BJ (cell line): Measurements from ENCODE around the gene TCP11. TPM values are rescaled to one million over a fixed set of nuclear protein-coding genes. Genes with fewer than 3 reads are reported as not detected.

Experiments used
- CTCF ChIA-PET: fragments of 350-600 bp; formaldehyde crosslinking; extraction: SDS; loops from one replicate; lab custom pipeline; 2021; ENCODE audit warnings: antibody characterized with exemption, inconsistent platforms; lab: Yijun Ruan, JAX
- POLR2A ChIA-PET: fragments of 300-600 bp; sonication (Branson Sonifier 250); formaldehyde crosslinking; extraction: SDS; loops from one replicate; lab custom pipeline; 2021; ENCODE audit warnings: antibody characterized with exemption; lab: Charles Lee
- DNase-seq: peaks from one replicate; pipeline ENCODE4 v3.0.0-alpha.2; 2011; ENCODE audit warnings: low read depth
- H3K27me3 ChIP-seq: 2 replicates; pipeline ENCODE4 v1.6.0; 2011; ENCODE audit warnings: low read length; ENCODE audit not compliant: control insufficient read depth, insufficient read depth
- H3K36me3 ChIP-seq: 2 replicates; pipeline ENCODE4 v1.5.1; 2011; ENCODE audit warnings: low read length; ENCODE audit not compliant: control insufficient read depth, insufficient read depth
- H3K4me3 ChIP-seq: 2 replicates; pipeline ENCODE4 v1.5.1; 2011; ENCODE audit warnings: low read depth, mild to moderate bottlenecking, control low read depth, low read length
- CTCF ChIP-seq: IDR thresholded peaks from 2 replicates; pipeline ENCODE4 v1.5.1; 2011; ENCODE audit warnings: low read depth, mild to moderate bottlenecking, control low read depth, inconsistent platforms, low read length, moderate library complexity; ENCODE audit not compliant: insufficient read depth
- polyA plus RNA-seq: library from polyadenylated mRNA; depleted of rRNA; stranded (reverse); fragments of >200 nt; gene quantifications from 2 replicates; pipeline ENCODE4 v1.2.3, GENCODE V29; 2011

The TCP11 gene
- polyA plus RNA-seq, 1 experiment, result 0.23 TPM

- DNase-seq, result no peak
- POLR2A ChIA-PET, result no interaction called here
- no peaks in the 10 kb centered on the region for H3K27me3 ChIP-seq
- peaks cover 28% of the 10 kb centered on the region for H3K36me3 ChIP-seq
- TF ChIP-seq CTCF, result no peak
- H3K4me3 ChIP-seq, result no peak overlapping the region
- CTCF ChIA-PET, result no interaction called here
Measured at GRCh38 chr6:35085359-35086281, 55.5 kb downstream of the TCP11 start.

- H3K4me3 ChIP-seq, result no peak overlapping the region
- H3K27me3 ChIP-seq, result no peaks in the 10 kb centered on the region
- peaks cover 28% of the 10 kb centered on the region for H3K36me3 ChIP-seq
- ChIA-PET POLR2A (no interaction called here), CTCF (no interaction called here)
- TF ChIP-seq CTCF, result no peak
- no peak for DNase-seq
Measured at GRCh38 chr6:35084511-35085203, 56.5 kb downstream of the TCP11 start.

- Histone ChIP-seq H3K27me3 (no peaks in the 10 kb centered on the region), H3K4me3 (no peak overlapping the region), H3K36me3 (peaks cover 30% of the 10 kb centered on the region)
- no peak for DNase-seq
- no peak for TF ChIP-seq CTCF
- POLR2A ChIA-PET, result no interaction called here
- CTCF ChIA-PET, result no interaction called here
Measured at GRCh38 chr6:35084041-35084491, 57.1 kb downstream of the TCP11 start.

GRCh38 chr6:35083507-35083906 lies 57.6 kb downstream of the TCP11 start:
- no peak for DNase-seq
- Histone ChIP-seq H3K27me3 (no peaks in the 10 kb centered on the region), H3K4me3 (no peak overlapping the region), H3K36me3 (peaks cover 32% of the 10 kb centered on the region)
- POLR2A ChIA-PET, result no interaction called here
- TF ChIP-seq CTCF, result no peak
- CTCF ChIA-PET, result no interaction called here

- Histone ChIP-seq H3K4me3 (no peak overlapping the region), H3K36me3 (peaks cover 32% of the 10 kb centered on the region), H3K27me3 (no peaks in the 10 kb centered on the region)
- POLR2A ChIA-PET, result no interaction called here
- DNase-seq, result no peak
- CTCF ChIA-PET, result no interaction called here
- no peak for TF ChIP-seq CTCF
Measured at GRCh38 chr6:35082733-35083403, 58.3 kb downstream of the TCP11 start.
